HepG2 (cell line): ENCODE data around the gene FAM169A. TPM values are rescaled to one million over a fixed set of nuclear protein-coding genes. Genes with fewer than 3 reads are reported as not detected.

Source experiments
- ARID5B ChIP-seq: IDR thresholded peaks from 2 replicates; pipeline ENCODE4 v1.4.0; 2020; ENCODE audit warnings: mild to moderate bottlenecking, missing genetic modification reagents
- ATF4 ChIP-seq, 2 experiments: fragments of 450-650 bp in 1 of 2; sonication (generic) in 1 of 2; formaldehyde crosslinking; IDR thresholded peaks; 2 replicates each; pipeline versions ENCODE4 v1.5.0 to v1.8.0; 2020 to 2022; ENCODE audit warnings: mild to moderate bottlenecking in 1 of 2, missing genetic modification reagents in 1 of 2
- CREB1 ChIP-seq, 2 experiments: fragments of 450-650 bp in 1 of 2; IDR thresholded peaks; 2 replicates each; pipeline ENCODE4 v1.6.1; 2016 to 2017; ENCODE audit warnings: control low read depth in 1 of 2, mild to moderate bottlenecking in 1 of 2, missing compliant biosample characterization in 1 of 2, missing genetic modification characterization in 1 of 2
- ETV5 ChIP-seq: IDR thresholded peaks from 2 replicates; pipeline ENCODE4 v1.6.1; 2018; ENCODE audit warnings: missing biosample characterization, missing genetic modification reagents, inconsistent platforms, borderline replicate concordance
- FOSL2 ChIP-seq: sonication (generic); formaldehyde crosslinking; IDR thresholded peaks from 2 replicates; pipeline ENCODE4 v1.4.0; 2020; ENCODE audit warnings: missing genetic modification reagents
- FOXP4 ChIP-seq: sonication (generic); formaldehyde crosslinking; IDR thresholded peaks from 2 replicates; pipeline ENCODE4 v1.4.0; 2020; ENCODE audit warnings: missing genetic modification reagents
- GMEB2 ChIP-seq: IDR thresholded peaks from 2 replicates; pipeline ENCODE4 v1.6.1; 2016; ENCODE audit warnings: missing biosample characterization, missing genetic modification reagents, low read depth
- ISL2 ChIP-seq: sonication (generic); formaldehyde crosslinking; IDR thresholded peaks from 2 replicates; pipeline ENCODE4 v1.5.0; 2020; ENCODE audit warnings: missing genetic modification reagents
- KLF9 ChIP-seq: IDR thresholded peaks from 2 replicates; pipeline ENCODE4 v1.6.1; 2016; ENCODE audit warnings: low read depth
- PAXIP1 ChIP-seq: sonication (generic); formaldehyde crosslinking; conservative IDR thresholded peaks from 2 replicates; pipeline ENCODE4 v1.4.0; 2020; ENCODE audit warnings: mild to moderate bottlenecking, missing genetic modification reagents, moderate library complexity
- PTBP1 ChIP-seq: fragments of 200-400 bp; formaldehyde crosslinking; IDR thresholded peaks from 2 replicates; pipeline ENCODE4 v1.6.1; 2018; ENCODE audit warnings: low read length, low read depth; ENCODE audit not compliant: poor library complexity, severe bottlenecking
- REL ChIP-seq: sonication (generic); formaldehyde crosslinking; conservative IDR thresholded peaks from 2 replicates; pipeline ENCODE4 v1.8.0; 2022; ENCODE audit warnings: mild to moderate bottlenecking, missing genetic modification reagents, moderate library complexity
- RXRB ChIP-seq: IDR thresholded peaks from 2 replicates; pipeline ENCODE4 v1.6.1; 2016; ENCODE audit warnings: borderline replicate concordance, missing genetic modification reagents, missing compliant biosample characterization
- ZFP36L1 ChIP-seq: sonication (generic); formaldehyde crosslinking; IDR thresholded peaks from 2 replicates; pipeline ENCODE4 v1.8.0; 2022; ENCODE audit warnings: mild to moderate bottlenecking, missing genetic modification reagents, moderate library complexity
- ZNF138 ChIP-seq: sonication (generic); formaldehyde crosslinking; IDR thresholded peaks from 2 replicates; pipeline ENCODE4 v1.5.0; 2020; ENCODE audit warnings: mild to moderate bottlenecking, low read depth, missing genetic modification reagents
- ZNF17 ChIP-seq: sonication (generic); formaldehyde crosslinking; IDR thresholded peaks from 2 replicates; pipeline ENCODE4 v1.5.0; 2020; ENCODE audit warnings: mild to moderate bottlenecking, missing genetic modification reagents
- ZNF580 ChIP-seq: IDR thresholded peaks from 2 replicates; pipeline ENCODE4 v1.6.1; 2016; ENCODE audit warnings: low read depth, borderline replicate concordance
- polyA plus RNA-seq, 8 experiments: library from polyadenylated mRNA; depleted of rRNA in 3 of 8; stranded (reverse) in 7 of 8; unstranded in 1 of 8; fragments of >200 nt; fragmentation: Illumina TruSeq in 4 of 8; extraction: Trizol in 4 of 8; gene quantifications; 2 replicates each; pipeline versions ENCODE4 v1.2.1 to v1.2.3, GENCODE V29; 2011 to 2016; ENCODE audit warnings: low read depth in 4 of 8, missing spikeins in 1 of 8, mixed read lengths in 1 of 8; ENCODE audit not compliant: insufficient read depth in 1 of 8
- total RNA-seq, 5 experiments: library from RNA; depleted of rRNA; stranded (reverse); fragments of >200 nt; fragmentation: Illumina TruSeq; extraction: Trizol; gene quantifications; 2 replicates each; pipeline ENCODE4 v1.2.3, GENCODE V29; 2016; ENCODE audit warnings: low read depth in 1 of 5

The FAM169A gene
- total and polyA plus RNA-seq, 2 of the 13 experiments (the other 11 are each of a cell fraction or from before 2014, with no cell fraction given), result 21.1 to 110 TPM

- TF ChIP-seq GMEB2 (CRISPR knock-in tag), result no peak
- TF ChIP-seq FOXP4 (CRISPR knock-in tag), result peak; percentile 40; the same call in 1 of the 2 replicates
- TF ChIP-seq ETV5 (CRISPR knock-in tag), result peak; percentile 26; the same call in 1 of the 2 replicates
- peak; percentile 41; the same call in 1 of the 2 replicates for TF ChIP-seq RXRB (CRISPR knock-in tag)
- TF ChIP-seq CREB1 (IDR thresholded peaks at IDR 0.05), result no peak
- TF ChIP-seq CREB1 (CRISPR knock-in tag; IDR thresholded peaks at IDR 0.05), result peak; percentile 45; the same call in 1 of the 2 replicates
- TF ChIP-seq FOSL2 (CRISPR knock-in tag), result peak; percentile 38; the same call in 1 of the 2 replicates
- no peak for TF ChIP-seq ZNF138
- peak; percentile 75 for TF ChIP-seq ISL2 (CRISPR knock-in tag)
- no peak for TF ChIP-seq ZNF17
- TF ChIP-seq KLF9 (CRISPR knock-in tag), result no peak
- TF ChIP-seq REL, result no peak
- peak; percentile 62 for TF ChIP-seq PAXIP1
- peak; percentile 74; the same call in 1 of the 2 replicates for TF ChIP-seq ARID5B
- no peak for TF ChIP-seq PTBP1
- TF ChIP-seq ZNF580 (CRISPR knock-in tag), result 0 out of 2 replicates have a peak, but pooled peaks have one; percentile 35
- TF ChIP-seq ATF4 (CRISPR knock-in tag; IDR thresholded peaks at IDR 0.05), result peak in 1 of 2 experiments; percentile 79; a peak in 2 of 4 replicates
- TF ChIP-seq ZFP36L1 (CRISPR knock-in tag), result peak; percentile 50; the same call in 1 of the 2 replicates
Measured at GRCh38 chr5:74850030-74850429, 16.2 kb downstream of the FAM169A start (continued).
